WERI-Rb-1 (cell line): ENCODE measurements around the gene CDK5RAP2.
A peak's percentile ranks its signal among the peaks of the same experiment; 100 is the strongest.

Experiments
- DNase-seq: peaks from one replicate; pipeline ENCODE4 v3.0.0-alpha.2; 2020
- H3K27ac ChIP-seq: fragments of 250-450 bp; sonication (Bioruptor Pico); 2 replicates; pipeline ENCODE4 v1.5.1; 2020; ENCODE audit warnings: mild to moderate bottlenecking, moderate library complexity
- H3K27me3 ChIP-seq: fragments of 250-450 bp; sonication (Bioruptor Pico); 2 replicates; pipeline ENCODE4 v1.5.1; 2021; ENCODE audit warnings: mild to moderate bottlenecking, low read depth, moderate library complexity; ENCODE audit not compliant: insufficient read depth, severe bottlenecking
- H3K36me3 ChIP-seq: fragments of 250-450 bp; sonication (Bioruptor Pico); 2 replicates; pipeline ENCODE4 v1.5.1; 2020; ENCODE audit warnings: mild to moderate bottlenecking, moderate library complexity
- H3K4me3 ChIP-seq: 2 replicates; pipeline ENCODE4 v1.5.1; 2011; ENCODE audit warnings: low read depth, mild to moderate bottlenecking, control low read depth, low read length
- H3K9me3 ChIP-seq: fragments of 250-450 bp; sonication (Bioruptor Pico); 2 replicates; pipeline ENCODE4 v1.5.1; 2021; ENCODE audit warnings: mild to moderate bottlenecking, moderate library complexity; ENCODE audit not compliant: severe bottlenecking
- CTCF ChIP-seq: IDR thresholded peaks from 2 replicates; pipeline ENCODE4 v1.5.1; 2011; ENCODE audit warnings: low read depth, mild to moderate bottlenecking, control low read depth, inconsistent platforms, low read length

Gene CDK5RAP2

GRCh38 chr9:120579139-120580050 is 572 bp downstream of the CDK5RAP2 start:
- Histone ChIP-seq H3K4me3 (peak overlapping the region; percentile 92), H3K9me3 (peaks cover 3% of the 10 kb centered on the region), H3K27me3 (no peaks in the 10 kb centered on the region), H3K27ac (peak overlapping the region; percentile 86), H3K36me3 (peaks cover 20% of the 10 kb centered on the region)
- peak; percentile 20 for DNase-seq
- no peak for TF ChIP-seq CTCF

GRCh38 chr9:120574473-120574872 is 5.5 kb downstream of the CDK5RAP2 start:
- no peaks in the 10 kb centered on the region for H3K9me3 ChIP-seq
- TF ChIP-seq CTCF = no peak
- no peaks in the 10 kb centered on the region for H3K27me3 ChIP-seq
- no peak for DNase-seq
- peaks cover 51% of the 10 kb centered on the region for H3K36me3 ChIP-seq
- no peak overlapping the region for H3K27ac ChIP-seq
- no peak overlapping the region for H3K4me3 ChIP-seq

GRCh38 chr9:120572472-120572871 is 7.5 kb downstream of the CDK5RAP2 start:
- Histone ChIP-seq H3K27ac (no peak overlapping the region), H3K36me3 (peaks cover 69% of the 10 kb centered on the region), H3K4me3 (no peak overlapping the region), H3K9me3 (no peaks in the 10 kb centered on the region), H3K27me3 (no peaks in the 10 kb centered on the region)
- no peak for TF ChIP-seq CTCF
- no peak for DNase-seq

- no peak for TF ChIP-seq CTCF
- Histone ChIP-seq H3K9me3 (no peaks in the 10 kb centered on the region), H3K4me3 (no peak overlapping the region), H3K27me3 (no peaks in the 10 kb centered on the region), H3K36me3 (peaks cover 71% of the 10 kb centered on the region), H3K27ac (no peak overlapping the region)
- no peak for DNase-seq
Observed at GRCh38 chr9:120571443-120572257, 8.3 kb downstream of the CDK5RAP2 start.

GRCh38 chr9:120570296-120570695 is 9.7 kb downstream of the CDK5RAP2 start:
- H3K9me3 ChIP-seq = no peaks in the 10 kb centered on the region
- H3K36me3 ChIP-seq = peaks cover 79% of the 10 kb centered on the region
- DNase-seq = no peak
- no peaks in the 10 kb centered on the region for H3K27me3 ChIP-seq
- no peak overlapping the region for H3K27ac ChIP-seq
- no peak for TF ChIP-seq CTCF
- no peak overlapping the region for H3K4me3 ChIP-seq
